K562 (cell line): ENCODE data around the gene MKRN1. TPM values are rescaled to one million over a fixed set of nuclear protein-coding genes. Genes with fewer than 3 reads are reported as not detected.

ENCODE experiments used
- FOXA1 ChIP-seq: fragments of 450-650 bp; IDR thresholded peaks from 2 replicates; pipeline ENCODE4 v1.6.1; 2016; ENCODE audit warnings: mild to moderate bottlenecking, borderline replicate concordance
- FOXK2 ChIP-seq, 2 experiments: fragments of 450-650 bp; IDR thresholded peaks in 1 of 2; conservative IDR thresholded peaks in 1 of 2; 2 replicates each; pipeline ENCODE4 v1.6.1; 2016; ENCODE audit warnings: low read depth in 2 of 2, mild to moderate bottlenecking in 1 of 2
- HLTF ChIP-seq: fragments of 450-650 bp; IDR thresholded peaks from 2 replicates; pipeline ENCODE4 v1.6.1; 2016
- LARP7 ChIP-seq: fragments of 450-650 bp; IDR thresholded peaks from 2 replicates; pipeline ENCODE4 v1.6.1; 2016
- MTA3 ChIP-seq: fragments of 450-650 bp; formaldehyde crosslinking; IDR thresholded peaks from 2 replicates; pipeline ENCODE4 v1.6.1; 2017; ENCODE audit warnings: mild to moderate bottlenecking, borderline replicate concordance
- NFE2L1 ChIP-seq: fragments of 450-650 bp; IDR thresholded peaks from 2 replicates; pipeline ENCODE4 v1.6.1; 2016; ENCODE audit warnings: missing genetic modification characterization, low read depth, mild to moderate bottlenecking, missing compliant biosample characterization, moderate library complexity, borderline replicate concordance
- NFXL1 ChIP-seq: fragments of 450-650 bp; formaldehyde crosslinking; IDR thresholded peaks from 2 replicates; pipeline ENCODE4 v1.4.0; 2021; ENCODE audit warnings: mild to moderate bottlenecking
- PHB ChIP-seq: fragments of 250-450 bp; sonication (Bioruptor Pico); IDR thresholded peaks from 2 replicates; pipeline ENCODE4 v1.5.0; 2021
- PHF20 ChIP-seq: fragments of 450-650 bp; IDR thresholded peaks from 2 replicates; pipeline ENCODE4 v1.6.1; 2018; ENCODE audit not compliant: partially characterized antibody
- RCOR1 ChIP-seq, 2 experiments: IDR thresholded peaks; 2 replicates each; pipeline ENCODE4 v1.6.1; 2012; ENCODE audit warnings: low read depth in 2 of 2, low read length in 2 of 2, borderline replicate concordance in 1 of 2, improper control_type of control experiment in 1 of 2
- SRSF3 ChIP-seq: fragments of 200-400 bp; formaldehyde crosslinking; IDR thresholded peaks from 2 replicates; pipeline ENCODE4 v1.6.1; 2016; ENCODE audit warnings: mild to moderate bottlenecking, low read length, moderate library complexity; ENCODE audit not compliant: insufficient read depth
- TCFL5 ChIP-seq: fragments of 250-450 bp; sonication (Bioruptor Pico); conservative IDR thresholded peaks from 2 replicates; pipeline ENCODE4 v1.6.1; 2021; ENCODE audit warnings: mild to moderate bottlenecking, moderate library complexity, matching md5 sums
- YBX1 ChIP-seq: fragments of 450-650 bp; IDR thresholded peaks from 2 replicates; pipeline ENCODE4 v1.7.1; 2016; ENCODE audit warnings: mild to moderate bottlenecking
- polyA plus RNA-seq, 8 experiments: library from polyadenylated mRNA; depleted of rRNA in 4 of 8; stranded (reverse) in 5 of 8; unstranded in 3 of 8; fragments of >200 nt; fragmentation: Nextera tagmentation in 2 of 8; fragmentation: Illumina TruSeq in 1 of 8; extraction: Ambion mirVana in 2 of 8; extraction: Trizol in 1 of 8; gene quantifications; 2 replicates each; pipeline versions ENCODE4 v1.2.1 to v1.2.3, GENCODE V29; 2011 to 2014; ENCODE audit warnings: inconsistent platforms in 1 of 8, missing spikeins in 1 of 8
- total RNA-seq, 7 experiments: library from RNA; depleted of rRNA in 6 of 7; stranded (reverse); fragments of >200 nt in 6 of 7; fragmentation: Illumina TruSeq in 2 of 7; extraction: Trizol in 2 of 7; gene quantifications; 2 replicates each; pipeline versions ENCODE4 v1.2.1 to v1.2.3, GENCODE V29; 2011 to 2021; ENCODE audit warnings: low replicate concordance in 1 of 7
- TF ChIP-seq, protein P1 (sequence below), 3 experiments: fragments of 200-800 bp in 1 of 3; fragments of 250-450 bp in 1 of 3; fragments of 450-650 bp in 1 of 3; sonication (Bioruptor Pico) in 1 of 3; sonication (Bioruptor generic) in 1 of 3; formaldehyde crosslinking in 1 of 3; IDR thresholded peaks; 2 replicates each; pipeline versions ENCODE4 v1.6.1 to v1.8.0; 2016 to 2022; ENCODE audit warnings: mild to moderate bottlenecking in 2 of 3, missing genetic modification characterization in 2 of 3, missing compliant biosample characterization in 1 of 3, moderate library complexity in 1 of 3
- TF ChIP-seq, protein P2 (sequence below): fragments of 200-400 bp; formaldehyde crosslinking; IDR thresholded peaks from 2 replicates; pipeline ENCODE4 v1.6.1; 2017; ENCODE audit warnings: mild to moderate bottlenecking, low read depth, low read length, moderate library complexity
- TF ChIP-seq, protein P3 (sequence below): sonication (generic); formaldehyde crosslinking; IDR thresholded peaks from 2 replicates; pipeline ENCODE4 v1.8.1; 2023; ENCODE audit warnings: mild to moderate bottlenecking, missing genetic modification reagents
- TF ChIP-seq, protein P4 (sequence below): fragments of 450-650 bp; IDR thresholded peaks from 2 replicates; pipeline ENCODE4 v1.6.1; 2014; ENCODE audit warnings: low read depth, mild to moderate bottlenecking, moderate library complexity, borderline replicate concordance

MKRN1 gene
- total and polyA plus RNA-seq, 9 of the 15 experiments (the other 6 are each of a cell fraction or from before 2014, with no cell fraction given): 30.5 to 90.3 (median 76.0) TPM

DNA sequence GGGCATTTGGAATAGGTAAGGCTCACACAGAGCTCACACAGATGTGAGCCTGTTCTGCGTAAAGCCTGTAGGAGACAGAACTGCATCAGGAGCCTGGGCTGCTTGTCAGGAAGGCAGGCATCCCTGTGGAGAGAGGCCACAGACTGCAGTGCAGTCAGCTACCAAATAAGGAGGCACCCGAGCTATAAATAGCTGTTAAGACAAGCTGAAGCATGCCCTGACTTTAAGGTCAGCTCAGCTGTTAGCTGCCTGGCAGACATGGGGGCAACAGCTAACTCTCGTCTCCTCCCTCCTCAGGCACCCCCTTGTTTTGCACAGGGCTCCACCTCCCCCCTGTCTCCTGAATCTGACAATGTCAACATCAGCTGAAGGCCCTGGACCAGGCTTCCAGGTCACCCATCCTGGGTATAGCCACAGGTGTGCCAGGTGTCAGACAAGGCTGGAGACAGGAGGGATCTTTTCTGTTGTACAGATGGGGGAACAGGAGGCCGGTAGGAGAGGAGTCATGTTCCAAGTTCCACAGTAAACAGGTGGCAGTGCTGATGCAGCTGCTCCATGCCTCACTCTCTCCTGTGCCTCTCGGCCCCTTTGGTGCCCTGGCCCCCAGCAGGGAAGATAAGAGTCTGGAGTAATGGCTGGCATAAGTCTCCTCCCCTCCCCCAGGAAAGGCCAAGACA, 27.6 kb upstream of the MKRN1 start (continued):
- TF ChIP-seq NFXL1 (CRISPR knock-in tag) (no peak), PHB (CRISPR knock-in tag) (no peak), NFE2L1 (tag) (no peak), PHF20 (no peak), FOXK2 (conservative IDR thresholded peaks at IDR 0.05 in 1 of 2, IDR thresholded peaks at IDR 0.05 in 1 of 2; ENCODE audit: low read depth in 2 of 2) (peak in 1 of 2 experiments; percentile 21; a peak in 1 of 4 replicates), FOXA1 (no peak), HLTF (no peak), MTA3 (no peak), SRSF3 (no peak), RCOR1 (IDR thresholded peaks at IDR 0.05; ENCODE audit: borderline replicate concordance in 1 of 2, low read depth in 2 of 2, low read length in 2 of 2) (no peak), LARP7 (no peak), YBX1 (no peak), TCFL5 (no peak)
- TF ChIP-seq, protein P1, sequence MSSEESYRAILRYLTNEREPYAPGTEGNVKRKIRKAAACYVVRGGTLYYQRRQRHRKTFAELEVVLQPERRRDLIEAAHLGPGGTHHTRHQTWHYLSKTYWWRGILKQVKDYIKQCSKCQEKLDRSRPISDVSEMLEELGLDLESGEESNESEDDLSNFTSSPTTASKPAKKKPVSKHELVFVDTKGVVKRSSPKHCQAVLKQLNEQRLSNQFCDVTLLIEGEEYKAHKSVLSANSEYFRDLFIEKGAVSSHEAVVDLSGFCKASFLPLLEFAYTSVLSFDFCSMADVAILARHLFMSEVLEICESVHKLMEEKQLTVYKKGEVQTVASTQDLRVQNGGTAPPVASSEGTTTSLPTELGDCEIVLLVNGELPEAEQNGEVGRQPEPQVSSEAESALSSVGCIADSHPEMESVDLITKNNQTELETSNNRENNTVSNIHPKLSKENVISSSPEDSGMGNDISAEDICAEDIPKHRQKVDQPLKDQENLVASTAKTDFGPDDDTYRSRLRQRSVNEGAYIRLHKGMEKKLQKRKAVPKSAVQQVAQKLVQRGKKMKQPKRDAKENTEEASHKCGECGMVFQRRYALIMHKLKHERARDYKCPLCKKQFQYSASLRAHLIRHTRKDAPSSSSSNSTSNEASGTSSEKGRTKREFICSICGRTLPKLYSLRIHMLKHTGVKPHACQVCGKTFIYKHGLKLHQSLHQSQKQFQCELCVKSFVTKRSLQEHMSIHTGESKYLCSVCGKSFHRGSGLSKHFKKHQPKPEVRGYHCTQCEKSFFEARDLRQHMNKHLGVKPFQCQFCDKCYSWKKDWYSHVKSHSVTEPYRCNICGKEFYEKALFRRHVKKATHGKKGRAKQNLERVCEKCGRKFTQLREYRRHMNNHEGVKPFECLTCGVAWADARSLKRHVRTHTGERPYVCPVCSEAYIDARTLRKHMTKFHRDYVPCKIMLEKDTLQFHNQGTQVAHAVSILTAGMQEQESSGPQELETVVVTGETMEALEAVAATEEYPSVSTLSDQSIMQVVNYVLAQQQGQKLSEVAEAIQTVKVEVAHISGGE (CRISPR knock-in tag; IDR thresholded peaks at IDR 0.05): 0 out of 6 replicates have a peak, but pooled peaks of 1 of the 3 experiments have one; percentile 15
- TF ChIP-seq, protein P2, sequence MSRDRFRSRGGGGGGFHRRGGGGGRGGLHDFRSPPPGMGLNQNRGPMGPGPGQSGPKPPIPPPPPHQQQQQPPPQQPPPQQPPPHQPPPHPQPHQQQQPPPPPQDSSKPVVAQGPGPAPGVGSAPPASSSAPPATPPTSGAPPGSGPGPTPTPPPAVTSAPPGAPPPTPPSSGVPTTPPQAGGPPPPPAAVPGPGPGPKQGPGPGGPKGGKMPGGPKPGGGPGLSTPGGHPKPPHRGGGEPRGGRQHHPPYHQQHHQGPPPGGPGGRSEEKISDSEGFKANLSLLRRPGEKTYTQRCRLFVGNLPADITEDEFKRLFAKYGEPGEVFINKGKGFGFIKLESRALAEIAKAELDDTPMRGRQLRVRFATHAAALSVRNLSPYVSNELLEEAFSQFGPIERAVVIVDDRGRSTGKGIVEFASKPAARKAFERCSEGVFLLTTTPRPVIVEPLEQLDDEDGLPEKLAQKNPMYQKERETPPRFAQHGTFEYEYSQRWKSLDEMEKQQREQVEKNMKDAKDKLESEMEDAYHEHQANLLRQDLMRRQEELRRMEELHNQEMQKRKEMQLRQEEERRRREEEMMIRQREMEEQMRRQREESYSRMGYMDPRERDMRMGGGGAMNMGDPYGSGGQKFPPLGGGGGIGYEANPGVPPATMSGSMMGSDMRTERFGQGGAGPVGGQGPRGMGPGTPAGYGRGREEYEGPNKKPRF: no peak
- TF ChIP-seq, protein P3, sequence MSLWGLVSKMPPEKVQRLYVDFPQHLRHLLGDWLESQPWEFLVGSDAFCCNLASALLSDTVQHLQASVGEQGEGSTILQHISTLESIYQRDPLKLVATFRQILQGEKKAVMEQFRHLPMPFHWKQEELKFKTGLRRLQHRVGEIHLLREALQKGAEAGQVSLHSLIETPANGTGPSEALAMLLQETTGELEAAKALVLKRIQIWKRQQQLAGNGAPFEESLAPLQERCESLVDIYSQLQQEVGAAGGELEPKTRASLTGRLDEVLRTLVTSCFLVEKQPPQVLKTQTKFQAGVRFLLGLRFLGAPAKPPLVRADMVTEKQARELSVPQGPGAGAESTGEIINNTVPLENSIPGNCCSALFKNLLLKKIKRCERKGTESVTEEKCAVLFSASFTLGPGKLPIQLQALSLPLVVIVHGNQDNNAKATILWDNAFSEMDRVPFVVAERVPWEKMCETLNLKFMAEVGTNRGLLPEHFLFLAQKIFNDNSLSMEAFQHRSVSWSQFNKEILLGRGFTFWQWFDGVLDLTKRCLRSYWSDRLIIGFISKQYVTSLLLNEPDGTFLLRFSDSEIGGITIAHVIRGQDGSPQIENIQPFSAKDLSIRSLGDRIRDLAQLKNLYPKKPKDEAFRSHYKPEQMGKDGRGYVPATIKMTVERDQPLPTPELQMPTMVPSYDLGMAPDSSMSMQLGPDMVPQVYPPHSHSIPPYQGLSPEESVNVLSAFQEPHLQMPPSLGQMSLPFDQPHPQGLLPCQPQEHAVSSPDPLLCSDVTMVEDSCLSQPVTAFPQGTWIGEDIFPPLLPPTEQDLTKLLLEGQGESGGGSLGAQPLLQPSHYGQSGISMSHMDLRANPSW (CRISPR knock-in tag): no peak
- TF ChIP-seq, protein P4, sequence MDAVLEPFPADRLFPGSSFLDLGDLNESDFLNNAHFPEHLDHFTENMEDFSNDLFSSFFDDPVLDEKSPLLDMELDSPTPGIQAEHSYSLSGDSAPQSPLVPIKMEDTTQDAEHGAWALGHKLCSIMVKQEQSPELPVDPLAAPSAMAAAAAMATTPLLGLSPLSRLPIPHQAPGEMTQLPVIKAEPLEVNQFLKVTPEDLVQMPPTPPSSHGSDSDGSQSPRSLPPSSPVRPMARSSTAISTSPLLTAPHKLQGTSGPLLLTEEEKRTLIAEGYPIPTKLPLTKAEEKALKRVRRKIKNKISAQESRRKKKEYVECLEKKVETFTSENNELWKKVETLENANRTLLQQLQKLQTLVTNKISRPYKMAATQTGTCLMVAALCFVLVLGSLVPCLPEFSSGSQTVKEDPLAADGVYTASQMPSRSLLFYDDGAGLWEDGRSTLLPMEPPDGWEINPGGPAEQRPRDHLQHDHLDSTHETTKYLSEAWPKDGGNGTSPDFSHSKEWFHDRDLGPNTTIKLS: no peak
